Measurements from ENCODE around the gene MBD3L4. TPM values are rescaled to one million over a fixed set of nuclear protein-coding genes. Genes with fewer than 3 reads are reported as not detected.

MBD3L4 gene
- total and polyA plus RNA-seq, 10 of the 15 experiments (the other 5 are each of a cell fraction or from before 2014, with no cell fraction given), result not detected

GRCh38 chr19:7010722-7011593 is 29.0 kb downstream of the MBD3L4 start (continued):
- no peak for TF ChIP-seq PRDM15 (CRISPR knock-in tag; IDR thresholded peaks at IDR 0.05)
- TF ChIP-seq EGR1 (IDR thresholded peaks at IDR 0.05; ENCODE audit: borderline replicate concordance in 1 of 2, low read depth in 2 of 2, low read length in 2 of 2), result no peak
- TF ChIP-seq, protein P1, sequence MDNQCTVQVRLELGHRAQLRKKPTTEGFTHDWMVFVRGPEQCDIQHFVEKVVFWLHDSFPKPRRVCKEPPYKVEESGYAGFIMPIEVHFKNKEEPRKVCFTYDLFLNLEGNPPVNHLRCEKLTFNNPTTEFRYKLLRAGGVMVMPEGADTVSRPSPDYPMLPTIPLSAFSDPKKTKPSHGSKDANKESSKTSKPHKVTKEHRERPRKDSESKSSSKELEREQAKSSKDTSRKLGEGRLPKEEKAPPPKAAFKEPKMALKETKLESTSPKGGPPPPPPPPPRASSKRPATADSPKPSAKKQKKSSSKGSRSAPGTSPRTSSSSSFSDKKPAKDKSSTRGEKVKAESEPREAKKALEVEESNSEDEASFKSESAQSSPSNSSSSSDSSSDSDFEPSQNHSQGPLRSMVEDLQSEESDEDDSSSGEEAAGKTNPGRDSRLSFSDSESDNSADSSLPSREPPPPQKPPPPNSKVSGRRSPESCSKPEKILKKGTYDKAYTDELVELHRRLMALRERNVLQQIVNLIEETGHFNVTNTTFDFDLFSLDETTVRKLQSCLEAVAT (IDR thresholded peaks at IDR 0.05), result peak; percentile 75
- TF ChIP-seq RAD51 (IDR thresholded peaks at IDR 0.05), result peak; percentile 87
- TF ChIP-seq POLR2AphosphoS5 (IDR thresholded peaks at IDR 0.05; ENCODE audit: low read length), result no peak
- peak; percentile 91; the same call in 1 of the 2 replicates for TF ChIP-seq SMARCA5 (IDR thresholded peaks at IDR 0.05)
- TF ChIP-seq ATF3 (IDR thresholded peaks at IDR 0.05; ENCODE audit: borderline replicate concordance, extremely low read depth, low read depth, low read length), result no peak
- TF ChIP-seq MYC (IDR thresholded peaks at IDR 0.05; ENCODE audit: insufficient read depth, insufficient read length, insufficient replicate concordance, low read length, severe bottlenecking), result no peak
- TF ChIP-seq, protein P2, sequence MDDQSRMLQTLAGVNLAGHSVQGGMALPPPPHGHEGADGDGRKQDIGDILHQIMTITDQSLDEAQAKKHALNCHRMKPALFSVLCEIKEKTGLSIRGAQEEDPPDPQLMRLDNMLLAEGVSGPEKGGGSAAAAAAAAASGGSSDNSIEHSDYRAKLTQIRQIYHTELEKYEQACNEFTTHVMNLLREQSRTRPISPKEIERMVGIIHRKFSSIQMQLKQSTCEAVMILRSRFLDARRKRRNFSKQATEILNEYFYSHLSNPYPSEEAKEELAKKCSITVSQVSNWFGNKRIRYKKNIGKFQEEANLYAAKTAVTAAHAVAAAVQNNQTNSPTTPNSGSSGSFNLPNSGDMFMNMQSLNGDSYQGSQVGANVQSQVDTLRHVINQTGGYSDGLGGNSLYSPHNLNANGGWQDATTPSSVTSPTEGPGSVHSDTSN (IDR thresholded peaks at IDR 0.05; ENCODE audit: insufficient replicate concordance, low read depth, low read length), result no peak
- TF ChIP-seq MTA2 (IDR thresholded peaks at IDR 0.05; ENCODE audit: low read depth), result peak; percentile 86
- no peak for TF ChIP-seq SUZ12 (IDR thresholded peaks at IDR 0.05; ENCODE audit: unreplicated experiment)
- TF ChIP-seq IKZF1 (conservative IDR thresholded peaks at IDR 0.05), result peak; percentile 53
- TF ChIP-seq, protein P3, sequence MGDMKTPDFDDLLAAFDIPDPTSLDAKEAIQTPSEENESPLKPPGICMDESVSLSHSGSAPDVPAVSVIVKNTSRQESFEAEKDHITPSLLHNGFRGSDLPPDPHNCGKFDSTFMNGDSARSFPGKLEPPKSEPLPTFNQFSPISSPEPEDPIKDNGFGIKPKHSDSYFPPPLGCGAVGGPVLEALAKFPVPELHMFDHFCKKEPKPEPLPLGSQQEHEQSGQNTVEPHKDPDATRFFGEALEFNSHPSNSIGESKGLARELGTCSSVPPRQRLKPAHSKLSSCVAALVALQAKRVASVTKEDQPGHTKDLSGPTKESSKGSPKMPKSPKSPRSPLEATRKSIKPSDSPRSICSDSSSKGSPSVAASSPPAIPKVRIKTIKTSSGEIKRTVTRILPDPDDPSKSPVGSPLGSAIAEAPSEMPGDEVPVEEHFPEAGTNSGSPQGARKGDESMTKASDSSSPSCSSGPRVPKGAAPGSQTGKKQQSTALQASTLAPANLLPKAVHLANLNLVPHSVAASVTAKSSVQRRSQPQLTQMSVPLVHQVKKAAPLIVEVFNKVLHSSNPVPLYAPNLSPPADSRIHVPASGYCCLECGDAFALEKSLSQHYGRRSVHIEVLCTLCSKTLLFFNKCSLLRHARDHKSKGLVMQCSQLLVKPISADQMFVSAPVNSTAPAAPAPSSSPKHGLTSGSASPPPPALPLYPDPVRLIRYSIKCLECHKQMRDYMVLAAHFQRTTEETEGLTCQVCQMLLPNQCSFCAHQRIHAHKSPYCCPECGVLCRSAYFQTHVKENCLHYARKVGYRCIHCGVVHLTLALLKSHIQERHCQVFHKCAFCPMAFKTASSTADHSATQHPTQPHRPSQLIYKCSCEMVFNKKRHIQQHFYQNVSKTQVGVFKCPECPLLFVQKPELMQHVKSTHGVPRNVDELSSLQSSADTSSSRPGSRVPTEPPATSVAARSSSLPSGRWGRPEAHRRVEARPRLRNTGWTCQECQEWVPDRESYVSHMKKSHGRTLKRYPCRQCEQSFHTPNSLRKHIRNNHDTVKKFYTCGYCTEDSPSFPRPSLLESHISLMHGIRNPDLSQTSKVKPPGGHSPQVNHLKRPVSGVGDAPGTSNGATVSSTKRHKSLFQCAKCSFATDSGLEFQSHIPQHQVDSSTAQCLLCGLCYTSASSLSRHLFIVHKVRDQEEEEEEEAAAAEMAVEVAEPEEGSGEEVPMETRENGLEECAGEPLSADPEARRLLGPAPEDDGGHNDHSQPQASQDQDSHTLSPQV (IDR thresholded peaks at IDR 0.05), result 0 out of 2 replicates have a peak, but pooled peaks have one; percentile 9
- TF ChIP-seq, protein P4, sequence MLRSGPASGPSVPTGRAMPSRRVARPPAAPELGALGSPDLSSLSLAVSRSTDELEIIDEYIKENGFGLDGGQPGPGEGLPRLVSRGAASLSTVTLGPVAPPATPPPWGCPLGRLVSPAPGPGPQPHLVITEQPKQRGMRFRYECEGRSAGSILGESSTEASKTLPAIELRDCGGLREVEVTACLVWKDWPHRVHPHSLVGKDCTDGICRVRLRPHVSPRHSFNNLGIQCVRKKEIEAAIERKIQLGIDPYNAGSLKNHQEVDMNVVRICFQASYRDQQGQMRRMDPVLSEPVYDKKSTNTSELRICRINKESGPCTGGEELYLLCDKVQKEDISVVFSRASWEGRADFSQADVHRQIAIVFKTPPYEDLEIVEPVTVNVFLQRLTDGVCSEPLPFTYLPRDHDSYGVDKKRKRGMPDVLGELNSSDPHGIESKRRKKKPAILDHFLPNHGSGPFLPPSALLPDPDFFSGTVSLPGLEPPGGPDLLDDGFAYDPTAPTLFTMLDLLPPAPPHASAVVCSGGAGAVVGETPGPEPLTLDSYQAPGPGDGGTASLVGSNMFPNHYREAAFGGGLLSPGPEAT (IDR thresholded peaks at IDR 0.05; ENCODE audit: low read depth), result peak; percentile 87

Data from GM12878 (cell line).